ENCODE data around the gene LRMDA.

GRCh38 chr10:76447578-76447977 is 1016.2 kb downstream of the LRMDA start:
- no peak for TF ChIP-seq CREB1 (IDR thresholded peaks at IDR 0.05; ENCODE audit: low read depth)
- TF ChIP-seq USF1 (IDR thresholded peaks at IDR 0.05) = no peak
- TF ChIP-seq TCF12 (IDR thresholded peaks at IDR 0.05; ENCODE audit: low read depth) = no peak
- TF ChIP-seq RAD21 (IDR thresholded peaks at IDR 0.05; ENCODE audit: low read depth) = no peak
- no peak for TF ChIP-seq MAX (IDR thresholded peaks at IDR 0.05)
- no peak for TF ChIP-seq FOXM1 (IDR thresholded peaks at IDR 0.05; ENCODE audit: borderline replicate concordance, low read depth)
- no peak for TF ChIP-seq YY1 (IDR thresholded peaks at IDR 0.05; ENCODE audit: low read depth)
- no peak for TF ChIP-seq TAF1 (IDR thresholded peaks at IDR 0.05; ENCODE audit: low read depth)

Measured in Ishikawa (cell line).